H9 (cell line): ENCODE data around the gene CACNA1D. TPM values are rescaled to one million over a fixed set of nuclear protein-coding genes. Genes with fewer than 3 reads are reported as not detected.

Experiments
- DNase-seq: peaks from one replicate; pipeline ENCODE4 v3.0.0-alpha.2; 2017
- H2AFZ ChIP-seq: one replicate; pipeline ENCODE4 v1.6.1; 2013; ENCODE audit warnings: mild to moderate bottlenecking, low read length, control low read depth, moderate library complexity
- H2AK5ac ChIP-seq: 2 replicates; pipeline ENCODE4 v1.6.1; 2013; ENCODE audit warnings: low read length, control low read depth, mixed read lengths; ENCODE audit not compliant: insufficient read length
- H2BK120ac ChIP-seq: one replicate; pipeline ENCODE4 v1.6.1; 2013; ENCODE audit warnings: low read depth, mild to moderate bottlenecking, low read length, control low read depth, inconsistent platforms; ENCODE audit not compliant: poor library complexity, severe bottlenecking
- H2BK12ac ChIP-seq: 2 replicates; pipeline ENCODE4 v1.6.1; 2013; ENCODE audit warnings: low read length, control low read depth, mixed read lengths, low read depth; ENCODE audit not compliant: insufficient read length
- H2BK15ac ChIP-seq: 2 replicates; pipeline ENCODE4 v1.6.1; 2013; ENCODE audit warnings: low read depth, low read length, control low read depth
- H2BK20ac ChIP-seq: one replicate; pipeline ENCODE4 v1.6.1; 2013; ENCODE audit warnings: low read depth, mild to moderate bottlenecking, low read length, control low read depth, inconsistent platforms; ENCODE audit not compliant: poor library complexity, severe bottlenecking
- H2BK5ac ChIP-seq: 2 replicates; pipeline ENCODE4 v1.6.1; 2013; ENCODE audit warnings: low read length, control low read depth, mixed read lengths; ENCODE audit not compliant: insufficient read length
- H3K14ac ChIP-seq: 2 replicates; pipeline ENCODE4 v1.6.1; 2013; ENCODE audit warnings: low read length, control low read depth; ENCODE audit not compliant: insufficient read depth
- H3K18ac ChIP-seq: 2 replicates; pipeline ENCODE4 v1.6.1; 2013; ENCODE audit warnings: low read depth, mild to moderate bottlenecking, mixed read lengths, low read length, control low read depth; ENCODE audit not compliant: insufficient read length
- H3K23ac ChIP-seq: 2 replicates; pipeline ENCODE4 v1.6.1; 2013; ENCODE audit warnings: low read length, control low read depth, mixed read lengths, low read depth; ENCODE audit not compliant: insufficient read length
- H3K23me2 ChIP-seq: 2 replicates; pipeline ENCODE4 v1.6.1; 2013; ENCODE audit warnings: low read depth, mild to moderate bottlenecking, mixed read lengths, low read length, control low read depth; ENCODE audit not compliant: insufficient read length, poor library complexity, severe bottlenecking
- H3K27ac ChIP-seq: 2 replicates; pipeline ENCODE4 v1.5.1; 2013; ENCODE audit warnings: low read length, control low read depth, mixed read lengths, low read depth; ENCODE audit not compliant: insufficient read length
- H3K27me3 ChIP-seq: 2 replicates; pipeline ENCODE4 v1.6.1; 2013; ENCODE audit warnings: low read length, control low read depth, inconsistent platforms; ENCODE audit not compliant: insufficient read depth
- H3K4ac ChIP-seq: 2 replicates; pipeline ENCODE4 v1.6.1; 2013; ENCODE audit warnings: low read depth, mild to moderate bottlenecking, control low read depth, inconsistent platforms, low read length, moderate library complexity
- H3K4me1 ChIP-seq: 2 replicates; pipeline ENCODE4 v1.6.1; 2013; ENCODE audit warnings: low read length, control low read depth, inconsistent platforms; ENCODE audit not compliant: insufficient read depth
- H3K4me2 ChIP-seq: 2 replicates; pipeline ENCODE4 v1.6.1; 2013; ENCODE audit warnings: low read length, control low read depth, mixed read lengths; ENCODE audit not compliant: insufficient read length, insufficient read depth
- H3K56ac ChIP-seq: 2 replicates; pipeline ENCODE4 v1.6.1; 2013; ENCODE audit warnings: low read depth, mild to moderate bottlenecking, mixed read lengths, low read length, control low read depth; ENCODE audit not compliant: insufficient read length
- H3K79me1 ChIP-seq: 2 replicates; pipeline ENCODE4 v1.6.1; 2013; ENCODE audit warnings: low read depth, mild to moderate bottlenecking, moderate library complexity, low read length, control low read depth, inconsistent platforms; ENCODE audit not compliant: insufficient read depth, poor library complexity, severe bottlenecking
- H3K79me2 ChIP-seq: 2 replicates; pipeline ENCODE4 v1.6.1; 2013; ENCODE audit warnings: low read length, control low read depth, inconsistent platforms; ENCODE audit not compliant: insufficient read depth
- H3K9ac ChIP-seq: 2 replicates; pipeline ENCODE4 v1.6.1; 2013; ENCODE audit warnings: low read length, control low read depth, mixed read lengths; ENCODE audit not compliant: insufficient read length; ENCODE audit errors: extremely low read depth
- H3K9me3 ChIP-seq: one replicate; pipeline ENCODE4 v1.6.1; 2013; ENCODE audit warnings: low read depth, low read length, inconsistent platforms; ENCODE audit not compliant: control insufficient read depth
- H3T11ph ChIP-seq: one replicate; pipeline ENCODE4 v1.6.1; 2013; ENCODE audit warnings: mild to moderate bottlenecking, low read length, control low read depth, inconsistent platforms
- H4K20me1 ChIP-seq: one replicate; pipeline ENCODE4 v1.6.1; 2013; ENCODE audit not compliant: control insufficient read depth, insufficient read length, insufficient read depth
- H4K5ac ChIP-seq: 2 replicates; pipeline ENCODE4 v1.6.1; 2013; ENCODE audit warnings: low read depth, mild to moderate bottlenecking, mixed read lengths, low read length, control low read depth; ENCODE audit not compliant: insufficient read length
- H4K8ac ChIP-seq: replicated peaks from 2 replicates; pipeline ENCODE4 v1.6.1; 2013; ENCODE audit warnings: low read length, control low read depth, mixed read lengths, low read depth; ENCODE audit not compliant: insufficient read length
- H4K91ac ChIP-seq: 2 replicates; pipeline ENCODE4 v1.6.1; 2013; ENCODE audit warnings: low read depth, mild to moderate bottlenecking, moderate library complexity, mixed read lengths, low read length, control low read depth; ENCODE audit not compliant: insufficient read length
- H3K27ac Mint-ChIP-seq, 3 experiments: 2 replicates in 2 of 3; 3 replicates in 1 of 3; pipeline ENCODE4 v1.8.0; 2020 to 2021; ENCODE audit warnings: mixed read lengths in 3 of 3, mild to moderate bottlenecking in 1 of 3, moderate library complexity in 1 of 3
- H3K27me3 Mint-ChIP-seq: 2 replicates; pipeline ENCODE4 v1.8.0; 2021; ENCODE audit warnings: low read depth, mild to moderate bottlenecking, moderate library complexity, mixed read lengths
- H3K36me3 Mint-ChIP-seq, 3 experiments: 2 replicates in 2 of 3; 3 replicates in 1 of 3; pipeline ENCODE4 v1.8.0; 2020 to 2021; ENCODE audit warnings: low read depth in 3 of 3, mixed read lengths in 3 of 3; ENCODE audit not compliant: insufficient read depth in 1 of 3
- H3K4me1 Mint-ChIP-seq, 2 experiments: 2 replicates each; pipeline ENCODE4 v1.8.0; 2020; ENCODE audit warnings: mixed read lengths in 2 of 2
- H3K4me3 Mint-ChIP-seq, 2 experiments: 2 replicates in 1 of 2; 3 replicates in 1 of 2; pipeline ENCODE4 v1.8.0; 2020 to 2021; ENCODE audit warnings: mild to moderate bottlenecking in 2 of 2, mixed read lengths in 2 of 2, moderate library complexity in 1 of 2
- H3K9me3 Mint-ChIP-seq, 2 experiments: 2 replicates in 1 of 2; 3 replicates in 1 of 2; pipeline ENCODE4 v1.8.0; 2020; ENCODE audit warnings: mild to moderate bottlenecking in 2 of 2, mixed read lengths in 2 of 2, moderate library complexity in 1 of 2
- WGBS: extraction: QIAGEN DNeasy Blood & Tissue Kit; methylation state at CpG from one replicate; pipeline ENCODE4 v1.1.7; 2013; ENCODE audit warnings: missing lambda C conversion rate, low lambda C conversion rate, mixed read lengths; ENCODE audit not compliant: insufficient read length; ENCODE audit errors: extremely low coverage; 5-methylcytosine and 5-hydroxymethylcytosine counted together
- total RNA-seq: library from RNA; stranded (reverse); gene quantifications from 2 replicates; pipeline ENCODE4 v1.2.1, GENCODE V29; 2021
- TF ChIP-seq, protein P1 (sequence below): fragments of 200-600 bp; sonication (generic); conservative IDR thresholded peaks from 3 replicates; pipeline ENCODE4 v1.8.0; 2021; ENCODE audit warnings: antibody characterized with exemption, mild to moderate bottlenecking

The CACNA1D gene
- total RNA-seq, 1 experiment from 2014 or later, result 3.5 TPM

DNA sequence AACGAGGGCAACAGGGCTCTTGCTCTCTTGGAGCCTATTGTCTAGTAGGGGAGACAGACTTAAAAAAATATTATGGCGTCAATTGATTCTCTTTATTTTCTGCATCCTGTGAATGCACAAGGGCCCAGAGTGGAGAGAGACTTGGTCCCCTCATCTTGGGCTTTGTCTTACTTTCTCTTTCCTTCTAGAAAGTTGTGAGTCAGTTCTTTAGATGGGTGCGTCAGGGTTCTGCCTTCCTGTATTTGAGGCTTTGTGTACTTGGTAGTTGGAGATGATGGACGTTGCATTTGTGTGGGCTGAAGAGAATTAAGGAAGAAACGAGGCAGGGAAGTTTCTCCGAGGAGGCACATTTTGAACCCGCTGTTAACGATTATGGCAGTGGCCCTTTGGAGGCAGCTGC, 52.9 kb downstream of the CACNA1D start:
- no peak overlapping the region for H3K4ac ChIP-seq
- H3T11ph ChIP-seq, result no peak overlapping the region

More for the DNA sequence above, 52.9 kb downstream of the CACNA1D start:
- Mint-ChIP-seq H3K36me3 (no peaks in the 10 kb centered on the region; a peak in 1 of 7 replicates), H3K4me3 (no peak overlapping the region), H3K27me3 (peaks cover 2% of the 10 kb centered on the region), H3K4me1 (peaks cover 9 to 12% of the 10 kb centered on the region in 2 experiments; a peak in 3 of 4 replicates), H3K9me3 (no peaks in the 10 kb centered on the region; a peak in 1 of 5 replicates), H3K27ac (no peak overlapping the region)
- Histone ChIP-seq H2BK20ac (no peak overlapping the region), H3K56ac (no peak overlapping the region), H3K27ac (no peak overlapping the region), H3K4me1 (no peaks in the 10 kb centered on the region), H3K79me2 (no peaks in the 10 kb centered on the region), H2BK120ac (no peak overlapping the region), H4K5ac (no peak overlapping the region), H3K79me1 (no peaks in the 10 kb centered on the region), H3K9me3 (no peaks in the 10 kb centered on the region), H4K91ac (no peak overlapping the region), H2AK5ac (no peak overlapping the region), H2BK12ac (no peak overlapping the region), H2BK5ac (no peak overlapping the region), H3K23me2 (no peaks in the 10 kb centered on the region), H2BK15ac (no peak overlapping the region), H3K27me3 (no peaks in the 10 kb centered on the region), H3K18ac (no peak overlapping the region), H4K20me1 (no peaks in the 10 kb centered on the region), H4K8ac (no peak overlapping the region), H2AFZ (no peak overlapping the region), H3K9ac (no peak overlapping the region), H3K23ac (no peak overlapping the region), H3K4me2 (no peak overlapping the region), H3K14ac (no peak overlapping the region)
- no CpG with 5 or more reads among the region's 8 CpGs for WGBS
- no peak for DNase-seq
- TF ChIP-seq, protein P1, sequence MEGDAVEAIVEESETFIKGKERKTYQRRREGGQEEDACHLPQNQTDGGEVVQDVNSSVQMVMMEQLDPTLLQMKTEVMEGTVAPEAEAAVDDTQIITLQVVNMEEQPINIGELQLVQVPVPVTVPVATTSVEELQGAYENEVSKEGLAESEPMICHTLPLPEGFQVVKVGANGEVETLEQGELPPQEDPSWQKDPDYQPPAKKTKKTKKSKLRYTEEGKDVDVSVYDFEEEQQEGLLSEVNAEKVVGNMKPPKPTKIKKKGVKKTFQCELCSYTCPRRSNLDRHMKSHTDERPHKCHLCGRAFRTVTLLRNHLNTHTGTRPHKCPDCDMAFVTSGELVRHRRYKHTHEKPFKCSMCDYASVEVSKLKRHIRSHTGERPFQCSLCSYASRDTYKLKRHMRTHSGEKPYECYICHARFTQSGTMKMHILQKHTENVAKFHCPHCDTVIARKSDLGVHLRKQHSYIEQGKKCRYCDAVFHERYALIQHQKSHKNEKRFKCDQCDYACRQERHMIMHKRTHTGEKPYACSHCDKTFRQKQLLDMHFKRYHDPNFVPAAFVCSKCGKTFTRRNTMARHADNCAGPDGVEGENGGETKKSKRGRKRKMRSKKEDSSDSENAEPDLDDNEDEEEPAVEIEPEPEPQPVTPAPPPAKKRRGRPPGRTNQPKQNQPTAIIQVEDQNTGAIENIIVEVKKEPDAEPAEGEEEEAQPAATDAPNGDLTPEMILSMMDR, result no peak
